ENCODE measurements around the gene PPP4R1.

DNA sequence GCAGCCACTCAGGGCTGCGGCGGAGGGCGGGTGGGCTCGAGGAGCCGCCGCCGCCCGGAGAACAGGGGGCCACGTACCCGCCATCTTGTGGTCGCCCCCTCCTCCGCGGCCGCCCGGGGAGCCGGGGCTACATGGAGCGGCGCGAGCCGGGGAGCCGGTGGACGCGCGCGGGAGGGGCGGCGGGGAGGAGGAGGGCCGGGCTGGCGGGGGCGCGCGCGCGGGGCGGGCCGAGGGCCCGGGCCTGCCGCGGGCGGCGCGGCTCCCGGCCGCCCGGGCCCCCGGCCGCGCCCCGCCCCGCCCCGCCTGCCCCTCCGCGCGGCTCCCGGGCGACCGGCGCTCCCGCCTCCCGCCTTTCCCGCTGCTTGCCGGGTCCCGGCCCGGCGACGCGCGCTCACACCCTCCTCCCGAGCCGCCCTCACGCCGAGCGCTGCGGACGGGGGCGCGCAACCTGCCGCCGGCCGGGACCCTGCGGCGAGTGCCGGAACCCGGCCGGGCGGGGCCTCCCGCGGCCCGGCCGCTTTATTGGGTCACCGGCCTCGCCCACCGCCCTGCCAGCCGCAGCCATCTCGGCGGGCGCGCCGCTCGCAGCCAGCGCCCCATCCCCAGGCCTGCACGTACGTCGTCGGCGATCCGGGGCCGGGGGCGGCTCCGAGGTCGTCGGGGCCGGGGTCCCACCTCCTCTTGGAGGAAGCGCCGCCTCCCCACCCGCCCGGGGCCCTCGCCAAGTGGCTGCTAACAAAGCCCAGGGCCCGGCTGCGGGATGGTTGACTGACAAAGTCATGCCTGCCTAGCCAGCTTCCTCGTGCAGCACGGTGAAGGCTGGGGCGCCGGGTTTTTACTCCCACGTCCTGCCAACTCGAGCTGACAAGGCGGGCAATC lies at the start of gene PPP4R1:
- TF ChIP-seq, protein P1, sequence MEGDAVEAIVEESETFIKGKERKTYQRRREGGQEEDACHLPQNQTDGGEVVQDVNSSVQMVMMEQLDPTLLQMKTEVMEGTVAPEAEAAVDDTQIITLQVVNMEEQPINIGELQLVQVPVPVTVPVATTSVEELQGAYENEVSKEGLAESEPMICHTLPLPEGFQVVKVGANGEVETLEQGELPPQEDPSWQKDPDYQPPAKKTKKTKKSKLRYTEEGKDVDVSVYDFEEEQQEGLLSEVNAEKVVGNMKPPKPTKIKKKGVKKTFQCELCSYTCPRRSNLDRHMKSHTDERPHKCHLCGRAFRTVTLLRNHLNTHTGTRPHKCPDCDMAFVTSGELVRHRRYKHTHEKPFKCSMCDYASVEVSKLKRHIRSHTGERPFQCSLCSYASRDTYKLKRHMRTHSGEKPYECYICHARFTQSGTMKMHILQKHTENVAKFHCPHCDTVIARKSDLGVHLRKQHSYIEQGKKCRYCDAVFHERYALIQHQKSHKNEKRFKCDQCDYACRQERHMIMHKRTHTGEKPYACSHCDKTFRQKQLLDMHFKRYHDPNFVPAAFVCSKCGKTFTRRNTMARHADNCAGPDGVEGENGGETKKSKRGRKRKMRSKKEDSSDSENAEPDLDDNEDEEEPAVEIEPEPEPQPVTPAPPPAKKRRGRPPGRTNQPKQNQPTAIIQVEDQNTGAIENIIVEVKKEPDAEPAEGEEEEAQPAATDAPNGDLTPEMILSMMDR (conservative IDR thresholded peaks at IDR 0.05; ENCODE audit: low read length), result no peak
- TF ChIP-seq EZH2phosphoT487 (IDR thresholded peaks at IDR 0.05; ENCODE audit: borderline replicate concordance), result no peak

All from Loucy (cell line).